Left lung (tissue), 10 donors: Measurements from ENCODE around the gene SYNC. TPM values are rescaled to one million over a fixed set of nuclear protein-coding genes. Genes with fewer than 3 reads are reported as not detected.
A peak's percentile ranks its signal among the peaks of the same experiment; 100 is the strongest.
"Not testable (repeated sequence)": the region's sequence is repeated elsewhere in the genome, so short reads cannot be mapped to it uniquely, and the experiment has no call there.

Experiments used
- ATAC-seq: fragments of 200-7000 bp; cut with Tn5 transposase; one replicate; pipeline ENCODE4 v1.9.1; 2020; ENCODE audit warnings: moderate library complexity
- DNase-seq, 4 donors: peaks; one replicate each; pipeline ENCODE4 v3.0.0-alpha.2; 2013 to 2020
- H3K27ac ChIP-seq, 2 donors: fragments of 200-600 bp; sonication (generic) in 1 of 2; one replicate each; pipeline versions ENCODE4 v1.5.0 to v1.8.0; 2020 to 2021
- H3K27me3 ChIP-seq, 2 donors: fragments of 200-600 bp; sonication (generic) in 1 of 2; one replicate each; pipeline versions ENCODE4 v1.5.0 to v1.8.0; 2020 to 2021
- H3K36me3 ChIP-seq, 2 donors: fragments of 200-600 bp; sonication (generic) in 1 of 2; one replicate each; pipeline versions ENCODE4 v1.5.0 to v1.8.0; 2020 to 2021
- H3K4me1 ChIP-seq, 2 donors: fragments of 200-600 bp; one replicate each; pipeline ENCODE4 v1.8.0; 2021
- H3K4me3 ChIP-seq, 2 donors: fragments of 200-600 bp; sonication (generic) in 1 of 2; one replicate each; pipeline versions ENCODE4 v1.5.0 to v1.8.0; 2020 to 2021; ENCODE audit warnings: mild to moderate bottlenecking in 1 of 2
- H3K9me3 ChIP-seq, 2 donors: fragments of 200-600 bp; sonication (generic) in 1 of 2; one replicate each; pipeline versions ENCODE4 v1.5.0 to v1.8.0; 2020 to 2021
- CTCF ChIP-seq, 2 donors: fragments of 200-600 bp; sonication (generic) in 1 of 2; IDR thresholded peaks; one replicate each; pipeline versions ENCODE4 v1.5.0 to v1.8.0; 2021; ENCODE audit warnings: antibody characterized with exemption in 2 of 2
- intact Hi-C, 2 donors: fragments of 100-400 bp; cut with DNase I; formaldehyde crosslinking; loops; one replicate each; pipeline versions ENCODE4 v1.11.2 to v1.14.2; 2022
- polyA plus RNA-seq, 6 donors: library from polyadenylated mRNA; unstranded; fragments of 120-200 nt; gene quantifications; one replicate each; pipeline ENCODE4 v1.2.1, GENCODE V29; 2013; ENCODE audit not compliant: insufficient read length in 6 of 6
- total RNA-seq, 2 donors: library from RNA; stranded (reverse); fragmentation: NEBNext Ultra II Directional; extraction: Animal tissue kit (Norgen Biotek cat#: 25700); gene quantifications; one replicate each; pipeline ENCODE4 v1.2.1, GENCODE V29; 2021
- donor health status: DM: no; HTN: yes; CAD: no.
- donor health status: DM: no; HTN: no; CAD: no.

Gene SYNC
- total and polyA plus RNA-seq, 8 donors: 3.1 to 19.9 (median 5.4) TPM

DNA sequence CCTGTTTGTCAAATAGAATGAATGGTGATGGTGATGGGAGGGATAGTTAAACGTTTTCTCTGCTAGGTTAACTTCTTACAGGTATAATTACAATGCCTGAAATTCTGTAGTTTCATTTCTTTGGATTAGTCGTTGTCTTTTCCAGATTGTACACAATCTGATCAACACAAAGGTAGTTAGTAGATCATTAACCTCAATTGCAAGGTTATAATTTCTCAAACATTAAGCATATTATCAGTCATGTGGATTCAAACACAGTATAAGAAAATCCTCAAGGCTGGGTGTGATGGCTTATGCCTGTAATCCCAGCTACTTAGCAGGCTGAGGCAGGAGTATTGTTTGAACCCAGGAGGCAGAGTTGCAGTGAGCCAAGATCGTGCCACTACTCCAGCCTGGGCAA, 20.6 kb downstream of the SYNC start:
- Histone ChIP-seq H3K27ac (peak overlapping the region in 1 of 2 donors; percentile 16), H3K4me3 (no peak overlapping the region), H3K4me1 (peaks cover 8 to 25% of the 10 kb centered on the region in 2 donors), H3K36me3 (peaks cover 0 to 96% of the 10 kb centered on the region in 2 donors), H3K27me3 (no peaks in the 10 kb centered on the region), H3K9me3 (no peaks in the 10 kb centered on the region)
- DNase-seq (no peak), ATAC-seq (no peak)
- intact Hi-C loops: no loop called here
- no peak for TF ChIP-seq CTCF (IDR thresholded peaks at IDR 0.05)

- Histone ChIP-seq H3K36me3 (peaks cover 0 to 97% of the 10 kb centered on the region in 2 donors), H3K4me3 (no peak overlapping the region), H3K9me3 (no peaks in the 10 kb centered on the region), H3K27me3 (no peaks in the 10 kb centered on the region), H3K4me1 (peaks cover 8 to 25% of the 10 kb centered on the region in 2 donors), H3K27ac (peak overlapping the region; percentile 7 to 16)
- DNase-seq: peak in 1 of 4 donors; percentile 52
- TF ChIP-seq CTCF (IDR thresholded peaks at IDR 0.05): no peak
- intact Hi-C loops: no loop called here
- ATAC-seq: peak; percentile 53
Measured at GRCh38 chr1:32681509-32681908, 21.1 kb downstream of the SYNC start.

DNA sequence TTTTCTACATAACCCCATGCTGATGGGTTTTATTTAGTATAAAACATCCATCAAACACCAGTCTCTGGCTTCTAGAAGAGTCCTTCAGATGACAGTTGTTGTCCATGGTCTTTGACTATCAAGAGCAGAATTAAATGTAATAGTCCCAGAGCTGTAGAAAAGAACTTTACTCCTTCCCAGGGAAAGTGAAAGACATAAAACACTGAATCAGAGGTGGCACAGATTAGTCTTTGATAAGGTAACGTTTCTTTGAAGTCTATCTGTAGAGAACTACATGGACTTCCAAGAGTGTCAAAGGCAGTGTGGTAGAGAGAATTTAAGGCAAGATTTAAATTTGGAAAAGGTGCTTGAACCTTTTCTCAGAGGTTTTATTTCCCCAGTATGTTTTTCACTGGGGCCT, 21.9 kb downstream of the SYNC start:
- intact Hi-C loops: no loop called here
- no peak for ATAC-seq
- Histone ChIP-seq H3K4me1 (peaks cover 8 to 25% of the 10 kb centered on the region in 2 donors), H3K27me3 (no peaks in the 10 kb centered on the region), H3K9me3 (no peaks in the 10 kb centered on the region), H3K27ac (no peak overlapping the region), H3K36me3 (peaks cover 0 to 97% of the 10 kb centered on the region in 2 donors), H3K4me3 (no peak overlapping the region)
- DNase-seq: no peak
- TF ChIP-seq CTCF (IDR thresholded peaks at IDR 0.05): no peak

GRCh38 chr1:32679993-32680392, 22.6 kb downstream of the SYNC start:
- DNase-seq, H3K27me3 ChIP-seq, H3K4me3 ChIP-seq, intact Hi-C loops, ATAC-seq, H3K9me3 ChIP-seq, H3K27ac ChIP-seq: not testable (repeated sequence)
- Histone ChIP-seq H3K4me1 (peaks cover 8 to 25% of the 10 kb centered on the region in 2 donors), H3K36me3 (peaks cover 0 to 97% of the 10 kb centered on the region in 2 donors)

DNA sequence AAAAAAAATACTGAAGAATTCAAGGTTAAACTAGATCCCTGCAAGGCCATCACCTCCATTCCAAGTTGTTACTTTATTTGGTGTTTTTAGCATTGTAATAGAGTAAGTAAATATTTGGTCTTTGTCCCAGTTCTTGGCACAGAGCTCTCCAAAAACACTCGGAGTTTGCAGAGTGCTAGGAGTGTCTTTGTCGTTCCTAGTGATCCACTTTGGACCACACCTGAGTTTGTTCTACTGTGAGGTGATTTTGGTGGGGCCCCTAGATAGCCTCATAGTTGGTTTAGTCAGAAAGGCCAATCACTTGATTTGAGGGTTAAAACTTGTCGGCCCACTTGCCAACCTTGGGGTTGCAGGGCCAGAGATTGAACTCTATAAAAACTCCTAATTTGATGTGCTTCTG, 25.6 kb downstream of the SYNC start:
- intact Hi-C loops: no loop called here
- peak; percentile 90 for ATAC-seq
- H3K9me3 ChIP-seq: no peaks in the 10 kb centered on the region
- no peak overlapping the region for H3K4me3 ChIP-seq
- TF ChIP-seq CTCF (IDR thresholded peaks at IDR 0.05): no peak
- peaks cover 3 to 10% of the 10 kb centered on the region in 2 donors for H3K4me1 ChIP-seq
- H3K27me3 ChIP-seq: no peaks in the 10 kb centered on the region
- peaks cover 0 to 99% of the 10 kb centered on the region in 2 donors for H3K36me3 ChIP-seq
- no peak for DNase-seq
- H3K27ac ChIP-seq: peak overlapping the region in 1 of 2 donors; percentile 10

GRCh38 chr1:32668716-32669115, 33.9 kb downstream of the SYNC start:
- H3K27me3 ChIP-seq, ATAC-seq, H3K4me3 ChIP-seq, H3K4me1 ChIP-seq, H3K27ac ChIP-seq, H3K9me3 ChIP-seq, intact Hi-C loops, DNase-seq: not testable (repeated sequence)
- H3K36me3 ChIP-seq: peaks cover 0 to 100% of the 10 kb centered on the region in 2 donors
